Measurements from ENCODE around the gene CBLN3. TPM values are rescaled to one million over a fixed set of nuclear protein-coding genes. Genes with fewer than 3 reads are reported as not detected.

CBLN3 gene
- total and polyA plus RNA-seq, 9 of the 15 experiments (the other 6 are each of a cell fraction or from before 2014, with no cell fraction given): 0.05 to 0.59 (median 0.26) TPM; not detected in 1

GRCh38 chr14:24429395-24430142 lies at the start of gene CBLN3, which contains the start of gene KHNYN (continued):
- TF ChIP-seq IRF1 (CRISPR knock-in tag; IDR thresholded peaks at IDR 0.05; ENCODE audit: borderline replicate concordance): no peak
- no peak for TF ChIP-seq ZNF23 (CRISPR knock-in tag; IDR thresholded peaks at IDR 0.05)
- 0 out of 2 replicates have a peak, but pooled peaks have one; percentile 15 for TF ChIP-seq ZNF12 (CRISPR knock-in tag; IDR thresholded peaks at IDR 0.05)
- no peak for TF ChIP-seq TRIM25 (IDR thresholded peaks at IDR 0.05; ENCODE audit: borderline replicate concordance)
- no peak for TF ChIP-seq CBX1 (IDR thresholded peaks at IDR 0.05; ENCODE audit: low read depth)
- TF ChIP-seq ZNF830 (CRISPR knock-in tag; IDR thresholded peaks at IDR 0.05): no peak
- TF ChIP-seq HDAC3 (IDR thresholded peaks at IDR 0.05; ENCODE audit: borderline replicate concordance, partially characterized antibody): no peak
- TF ChIP-seq TARDBP (IDR thresholded peaks at IDR 0.05): peak; percentile 18; the same call in 1 of the 2 replicates
- TF ChIP-seq GTF2E2 (tag; IDR thresholded peaks at IDR 0.05): peak; percentile 80
- no peak for TF ChIP-seq ZC3H11A (IDR thresholded peaks at IDR 0.05; ENCODE audit: low read depth, low read length)
- no peak for TF ChIP-seq ZNF354B (CRISPR knock-in tag; IDR thresholded peaks at IDR 0.05)
- 0 out of 4 replicates have a peak, but pooled peaks of 1 of the 2 experiments have one; percentile 4 for TF ChIP-seq RCOR1 (IDR thresholded peaks at IDR 0.05; ENCODE audit: borderline replicate concordance in 1 of 2, low read depth in 2 of 2, low read length in 2 of 2)
- no peak for TF ChIP-seq ARID3B (CRISPR knock-in tag; IDR thresholded peaks at IDR 0.05; ENCODE audit: borderline replicate concordance)
- TF ChIP-seq LEF1 (IDR thresholded peaks at IDR 0.05): no peak
- no peak for TF ChIP-seq CREBBP (IDR thresholded peaks at IDR 0.05; ENCODE audit: low read depth, low read length)
- peak; percentile 74 for TF ChIP-seq TBP (optimal IDR thresholded peaks at IDR 0.05; ENCODE audit: low read depth, low read length)
- peak; percentile 64 for TF ChIP-seq VEZF1 (CRISPR knock-in tag; IDR thresholded peaks at IDR 0.05)
- peak; percentile 62 for TF ChIP-seq FOSL1 (tag; conservative IDR thresholded peaks at IDR 0.05)
- TF ChIP-seq SIN3B (IDR thresholded peaks at IDR 0.05; ENCODE audit: low read depth): peak; percentile 42; the same call in 1 of the 2 replicates
